Astrocyte (in vitro differentiated cells and primary cell): ENCODE measurements around the gene GON4L. TPM values are rescaled to one million over a fixed set of nuclear protein-coding genes. Genes with fewer than 3 reads are reported as not detected.
A peak's percentile ranks its signal among the peaks of the same experiment; 100 is the strongest.
"Not testable (repeated sequence)": the region's sequence is repeated elsewhere in the genome, so short reads cannot be mapped to it uniquely, and the experiment has no call there.

Source experiments
- DNase-seq: peaks from one replicate; pipeline ENCODE4 v3.0.0-alpha.2; 2010; ENCODE audit warnings: low read depth
- FAIRE-seq: peaks from 2 replicates; lab custom pipeline; 2011; peaks lifted over from hg19 to GRCh38; lab: Jason Lieb, UNC
- H2AFZ ChIP-seq: 2 replicates; pipeline ENCODE4 v1.6.0; 2012; ENCODE audit warnings: low read depth, low read length, inconsistent platforms
- H3K27ac ChIP-seq: 2 replicates; pipeline ENCODE4 v1.5.1; 2011; ENCODE audit warnings: low read depth, low read length, inconsistent platforms
- H3K27me3 ChIP-seq: 2 replicates; pipeline ENCODE4 v1.6.0; 2011; ENCODE audit warnings: low read length, inconsistent platforms; ENCODE audit not compliant: insufficient read depth
- H3K36me3 ChIP-seq: 2 replicates; pipeline ENCODE4 v1.5.1; 2011; ENCODE audit warnings: low read length, inconsistent platforms; ENCODE audit not compliant: insufficient read depth
- H3K4me1 ChIP-seq: 2 replicates; pipeline ENCODE4 v1.5.1; 2011; ENCODE audit warnings: low read length, inconsistent platforms; ENCODE audit not compliant: insufficient read depth
- H3K4me2 ChIP-seq: 2 replicates; pipeline ENCODE4 v1.6.0; 2012; ENCODE audit warnings: low read length, inconsistent platforms
- H3K4me3 ChIP-seq: 2 replicates; pipeline ENCODE4 v1.5.1; 2011; ENCODE audit warnings: low read depth, mild to moderate bottlenecking, low read length, inconsistent platforms; ENCODE audit not compliant: insufficient read depth
- H3K79me2 ChIP-seq: 2 replicates; pipeline ENCODE4 v1.6.0; 2012; ENCODE audit warnings: mild to moderate bottlenecking, low read length, inconsistent platforms; ENCODE audit not compliant: insufficient read depth
- H3K9ac ChIP-seq: 2 replicates; pipeline ENCODE4 v1.6.0; 2012; ENCODE audit warnings: mild to moderate bottlenecking, low read length, inconsistent platforms
- H3K9me3 ChIP-seq: 2 replicates; pipeline ENCODE4 v1.5.1; 2012; ENCODE audit warnings: low read depth, mild to moderate bottlenecking, low read length, inconsistent platforms; ENCODE audit not compliant: insufficient read depth
- H4K20me1 ChIP-seq: 2 replicates; pipeline ENCODE4 v1.6.0; 2012; ENCODE audit warnings: low read length, inconsistent platforms; ENCODE audit not compliant: insufficient read depth
- H3K27ac Mint-ChIP-seq: one replicate; pipeline ENCODE4 v1.8.0; 2021; ENCODE audit warnings: mild to moderate bottlenecking, mixed read lengths; ENCODE audit not compliant: unreplicated experiment
- H3K27me3 Mint-ChIP-seq: one replicate; pipeline ENCODE4 v1.8.0; 2021; ENCODE audit warnings: low read depth, mixed read lengths; ENCODE audit not compliant: unreplicated experiment
- H3K36me3 Mint-ChIP-seq: one replicate; pipeline ENCODE4 v1.8.0; 2021; ENCODE audit warnings: low read depth, mixed read lengths; ENCODE audit not compliant: unreplicated experiment
- H3K4me1 Mint-ChIP-seq: one replicate; pipeline ENCODE4 v1.8.0; 2021; ENCODE audit warnings: low read depth, mixed read lengths; ENCODE audit not compliant: unreplicated experiment
- H3K4me3 Mint-ChIP-seq: one replicate; pipeline ENCODE4 v1.8.0; 2021; ENCODE audit warnings: mild to moderate bottlenecking, moderate library complexity, mixed read lengths; ENCODE audit not compliant: unreplicated experiment
- H3K9me3 Mint-ChIP-seq: one replicate; pipeline ENCODE4 v1.8.0; 2021; ENCODE audit warnings: mild to moderate bottlenecking, mixed read lengths; ENCODE audit not compliant: unreplicated experiment
- CTCF ChIP-seq: IDR thresholded peaks from 2 replicates; pipeline ENCODE4 v1.5.1; 2011; ENCODE audit warnings: low read depth, mild to moderate bottlenecking, inconsistent platforms, low read length, moderate library complexity; ENCODE audit not compliant: insufficient read depth
- EZH2 ChIP-seq: IDR thresholded peaks from 2 replicates; pipeline ENCODE4 v1.6.1; 2012; ENCODE audit warnings: mild to moderate bottlenecking, low read length, inconsistent platforms; ENCODE audit not compliant: insufficient read depth
- total RNA-seq: library from RNA; stranded (reverse); gene quantifications from 2 replicates; pipeline ENCODE4 v1.2.1, GENCODE V29; 2021

The GON4L gene
- total RNA-seq, 1 donor from 2014 or later, result 52.8 TPM

DNA sequence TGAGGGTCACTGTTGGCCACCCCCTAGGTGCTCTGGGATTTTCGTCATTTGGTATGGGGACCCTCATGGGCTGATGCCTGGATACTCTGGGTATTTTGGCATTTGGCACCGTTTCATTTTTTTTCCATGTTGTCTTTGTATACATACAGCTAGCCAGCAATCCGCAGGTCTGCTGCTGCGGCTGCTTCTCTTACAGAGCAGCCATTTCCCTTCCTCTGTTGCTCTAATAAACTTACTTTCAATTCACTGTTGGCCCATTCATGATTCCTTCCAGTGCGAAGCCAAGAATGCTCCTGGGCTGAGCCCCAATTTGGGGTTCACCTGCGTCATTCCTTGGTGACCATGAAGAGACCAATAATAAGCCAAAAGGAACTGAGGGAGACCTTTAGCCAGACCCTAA, 21.5 kb downstream of the GON4L start:
- Histone ChIP-seq H3K27me3 (no peaks in the 10 kb centered on the region), H3K36me3 (peaks cover 5% of the 10 kb centered on the region), H3K4me1 (peaks cover 12% of the 10 kb centered on the region), H3K4me2 (no peak overlapping the region), H3K9ac (no peak overlapping the region), H4K20me1 (peaks cover 16% of the 10 kb centered on the region), H3K79me2 (peaks cover 67% of the 10 kb centered on the region), H2AFZ (no peak overlapping the region), H3K9me3 (no peaks in the 10 kb centered on the region), H3K27ac (no peak overlapping the region), H3K4me3 (no peak overlapping the region)
- Mint-ChIP-seq H3K4me1 (peaks cover 9% of the 10 kb centered on the region), H3K27me3 (no peaks in the 10 kb centered on the region), H3K4me3 (peak overlapping the region; percentile 22), H3K9me3 (no peaks in the 10 kb centered on the region), H3K36me3 (peaks cover 11% of the 10 kb centered on the region), H3K27ac (no peak overlapping the region)
- FAIRE-seq, result no peak
- TF ChIP-seq EZH2 (no peak), CTCF (no peak)
- no peak for DNase-seq

GRCh38 chr1:155834927-155835399, 22.1 kb downstream of the GON4L start:
- not testable (repeated sequence) for H3K36me3 ChIP-seq, H3K4me1 Mint-ChIP-seq, H3K36me3 Mint-ChIP-seq, H3K27me3 ChIP-seq, H3K4me3 ChIP-seq, H3K4me3 Mint-ChIP-seq, H3K9me3 ChIP-seq, FAIRE-seq, H3K27me3 Mint-ChIP-seq, H3K9me3 Mint-ChIP-seq, H2AFZ ChIP-seq, DNase-seq, H3K27ac Mint-ChIP-seq
- Histone ChIP-seq H3K27ac (peak overlapping the region; percentile 59), H3K4me2 (peak overlapping the region; percentile 69), H3K9ac (peak overlapping the region; percentile 0), H3K4me1 (peaks cover 12% of the 10 kb centered on the region), H4K20me1 (peaks cover 10% of the 10 kb centered on the region), H3K79me2 (peaks cover 63% of the 10 kb centered on the region)

DNA sequence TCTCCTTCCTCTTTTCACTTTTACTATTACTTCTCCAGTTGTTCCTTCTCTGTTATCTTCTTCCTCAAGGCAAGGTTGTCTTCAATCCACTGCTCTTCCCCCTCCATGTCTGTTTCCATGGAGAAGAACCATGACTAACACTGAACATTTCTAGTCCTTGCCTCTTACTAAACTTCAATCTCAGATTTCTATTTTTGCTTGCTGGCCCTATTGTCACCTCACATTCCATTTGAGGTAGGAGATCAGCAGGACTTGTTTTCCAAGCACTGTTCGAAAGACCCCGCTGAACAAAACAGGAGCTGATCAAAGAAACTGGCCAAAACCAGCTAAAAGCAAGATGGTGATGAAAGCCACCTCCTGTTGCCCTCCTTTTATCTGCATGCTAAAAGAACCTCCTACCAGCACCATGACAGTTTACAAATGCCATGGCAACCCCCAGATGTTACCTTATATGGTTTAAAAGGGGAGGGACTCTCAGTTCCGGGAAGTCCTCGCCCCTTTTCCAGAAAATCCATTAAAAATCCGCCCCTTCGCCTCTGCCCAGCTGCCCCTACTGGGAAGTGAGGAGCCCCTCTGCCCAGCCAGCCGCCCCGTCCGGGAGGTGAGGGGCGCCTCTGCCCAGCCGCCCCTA, 22.6 kb downstream of the GON4L start:
- Mint-ChIP-seq H3K4me3 (no peak overlapping the region), H3K27ac (peak overlapping the region; percentile 42), H3K27me3 (no peaks in the 10 kb centered on the region), H3K36me3 (peaks cover 10% of the 10 kb centered on the region), H3K9me3 (no peaks in the 10 kb centered on the region), H3K4me1 (peaks cover 11% of the 10 kb centered on the region)
- Histone ChIP-seq H3K27me3 (no peaks in the 10 kb centered on the region), H3K79me2 (peaks cover 57% of the 10 kb centered on the region), H3K4me3 (peak overlapping the region; percentile 7), H2AFZ (no peak overlapping the region), H3K4me2 (peak overlapping the region; percentile 69), H3K9me3 (no peaks in the 10 kb centered on the region), H4K20me1 (peaks cover 10% of the 10 kb centered on the region), H3K27ac (peak overlapping the region; percentile 59), H3K4me1 (peaks cover 12% of the 10 kb centered on the region), H3K36me3 (peaks cover 5% of the 10 kb centered on the region), H3K9ac (peak overlapping the region; percentile 0)
- no peak for FAIRE-seq
- DNase-seq, result peak; percentile 73
- TF ChIP-seq EZH2 (no peak), CTCF (no peak)
